Medulla oblongata (tissue), 1 donor: Measurements from ENCODE around the gene ATAT1.

ENCODE experiments used
- DNase-seq: peaks from one replicate; pipeline ENCODE4 v3.0.0-alpha.2; 2015; ENCODE audit errors: extremely low spot score

Gene ATAT1

DNA sequence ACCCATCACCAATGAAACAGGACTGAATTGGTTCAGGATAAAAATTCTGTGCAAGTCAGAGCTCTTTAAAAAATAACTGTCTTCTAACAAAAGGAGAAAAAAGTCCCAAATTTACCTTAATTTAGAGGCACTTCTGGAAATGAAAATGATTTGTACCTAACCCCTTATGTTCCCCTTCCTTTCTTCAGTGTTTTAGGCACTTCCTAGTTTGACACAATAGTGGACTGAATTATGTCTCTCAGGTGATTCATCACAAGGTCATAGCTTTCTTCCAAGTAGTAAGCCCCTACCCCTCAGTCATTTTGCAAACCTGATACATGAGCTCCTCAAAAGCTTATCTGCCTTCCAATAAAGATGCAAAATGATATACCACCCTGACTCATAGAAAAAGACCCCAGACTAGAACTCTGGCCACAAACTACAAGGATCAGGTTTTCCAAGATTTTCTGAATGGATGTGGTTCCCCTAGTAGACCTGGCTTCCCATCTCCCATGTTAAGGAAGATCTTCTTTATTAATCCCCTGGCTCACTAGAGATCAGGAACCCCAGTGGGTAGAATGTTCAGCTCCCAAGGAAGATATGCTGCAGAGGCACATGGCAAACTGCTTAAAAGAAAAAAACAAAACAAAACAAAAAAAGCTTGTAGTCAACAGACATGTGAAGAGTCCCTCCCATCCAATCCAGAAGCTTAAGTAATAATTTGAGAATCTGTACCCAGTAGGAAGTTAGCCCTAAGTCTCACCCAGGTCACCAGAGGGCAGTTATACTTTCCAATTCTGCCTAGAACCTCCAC, 13.2 kb upstream of the ATAT1 start:
- no peak for DNase-seq

DNA sequence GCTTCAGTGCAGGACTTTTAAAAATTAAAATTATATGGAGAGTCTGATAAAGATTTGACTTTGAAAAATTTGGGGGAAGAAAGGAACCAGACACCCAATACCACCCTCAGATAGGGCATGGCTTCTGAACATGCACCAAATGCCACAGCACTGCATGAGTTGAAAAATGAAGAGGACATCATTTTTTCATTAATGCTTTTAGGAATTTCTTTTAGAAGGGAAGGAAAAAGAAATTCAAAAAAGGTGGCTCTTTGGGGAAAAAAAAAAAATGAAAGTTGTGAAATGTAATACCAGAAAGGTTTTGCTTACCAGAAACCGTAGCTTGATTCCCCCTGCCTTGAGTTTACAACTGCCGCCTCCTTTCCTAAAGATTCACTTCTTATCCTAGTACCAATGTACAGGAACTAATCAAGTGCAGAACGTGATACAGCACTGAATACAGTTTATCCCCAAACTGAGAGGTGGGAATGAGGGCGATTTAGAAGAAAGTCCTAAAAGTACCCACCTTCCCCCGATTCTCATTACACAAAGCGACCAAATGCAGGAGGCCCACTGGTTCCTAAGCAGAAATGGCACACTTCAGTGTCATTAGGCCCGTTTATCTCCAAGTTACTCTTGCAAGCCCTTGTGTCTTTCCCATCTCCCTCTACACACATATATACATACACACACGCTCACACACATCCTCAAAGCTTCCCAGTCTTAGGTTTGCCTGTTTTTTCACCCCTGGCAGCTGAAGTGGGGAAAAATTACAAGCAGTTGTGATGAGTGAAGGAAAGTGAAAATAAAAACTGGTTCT, 12.4 kb upstream of the ATAT1 start:
- DNase-seq: no peak

DNA sequence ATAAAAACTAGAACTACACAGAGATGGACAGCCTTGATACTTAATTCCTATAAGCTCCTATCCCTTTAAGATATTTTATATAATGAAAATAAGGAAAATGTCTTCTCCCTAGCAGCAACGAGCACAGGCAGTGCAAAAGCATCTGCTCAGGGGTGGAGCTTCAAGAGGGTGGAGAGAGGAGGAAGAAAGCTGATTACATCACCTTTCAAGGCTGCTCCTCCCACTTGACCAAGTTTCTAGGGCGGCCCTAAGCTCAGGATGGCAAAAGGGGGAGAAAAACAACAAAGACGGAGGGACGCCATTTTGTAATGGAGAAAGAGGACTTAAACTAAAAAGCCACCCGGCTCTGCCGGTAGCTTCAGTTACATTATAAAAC, 11.8 kb upstream of the ATAT1 start:
- peak; percentile 99 for DNase-seq

DNA sequence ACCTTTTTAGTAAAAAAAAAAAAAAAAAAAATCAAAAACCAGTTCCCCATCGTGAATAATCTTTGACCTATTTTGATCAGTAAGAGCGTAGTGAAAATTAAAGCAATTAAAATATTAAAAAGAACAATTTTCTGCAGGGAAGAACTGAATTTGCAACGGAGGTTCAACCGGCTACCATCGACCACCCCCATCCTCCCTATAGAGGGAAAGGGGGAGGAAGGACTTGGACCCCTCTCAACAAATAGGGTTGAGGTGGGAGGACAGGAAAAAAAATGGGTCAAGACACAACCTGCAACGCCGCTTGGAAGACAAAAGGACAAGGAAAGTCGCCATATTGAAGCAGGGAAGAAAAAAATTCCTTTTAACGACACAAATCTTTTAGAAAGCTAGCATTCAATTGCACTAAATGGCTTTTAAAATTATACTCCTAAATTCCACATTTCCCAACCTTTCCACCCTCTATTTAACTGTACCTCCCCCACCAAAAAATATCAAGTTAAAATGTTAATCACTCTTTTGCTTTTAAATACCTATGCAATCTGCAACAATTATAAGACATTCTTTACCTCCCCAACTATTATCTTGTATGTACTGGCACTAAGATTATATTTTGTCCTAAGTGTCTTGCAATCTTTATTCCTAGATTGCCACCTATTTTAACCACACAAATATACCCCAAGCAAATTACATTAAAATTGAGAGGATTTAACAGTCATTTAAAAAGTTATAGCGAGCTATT, 11.3 kb upstream of the ATAT1 start:
- peak; percentile 80 for DNase-seq

DNA sequence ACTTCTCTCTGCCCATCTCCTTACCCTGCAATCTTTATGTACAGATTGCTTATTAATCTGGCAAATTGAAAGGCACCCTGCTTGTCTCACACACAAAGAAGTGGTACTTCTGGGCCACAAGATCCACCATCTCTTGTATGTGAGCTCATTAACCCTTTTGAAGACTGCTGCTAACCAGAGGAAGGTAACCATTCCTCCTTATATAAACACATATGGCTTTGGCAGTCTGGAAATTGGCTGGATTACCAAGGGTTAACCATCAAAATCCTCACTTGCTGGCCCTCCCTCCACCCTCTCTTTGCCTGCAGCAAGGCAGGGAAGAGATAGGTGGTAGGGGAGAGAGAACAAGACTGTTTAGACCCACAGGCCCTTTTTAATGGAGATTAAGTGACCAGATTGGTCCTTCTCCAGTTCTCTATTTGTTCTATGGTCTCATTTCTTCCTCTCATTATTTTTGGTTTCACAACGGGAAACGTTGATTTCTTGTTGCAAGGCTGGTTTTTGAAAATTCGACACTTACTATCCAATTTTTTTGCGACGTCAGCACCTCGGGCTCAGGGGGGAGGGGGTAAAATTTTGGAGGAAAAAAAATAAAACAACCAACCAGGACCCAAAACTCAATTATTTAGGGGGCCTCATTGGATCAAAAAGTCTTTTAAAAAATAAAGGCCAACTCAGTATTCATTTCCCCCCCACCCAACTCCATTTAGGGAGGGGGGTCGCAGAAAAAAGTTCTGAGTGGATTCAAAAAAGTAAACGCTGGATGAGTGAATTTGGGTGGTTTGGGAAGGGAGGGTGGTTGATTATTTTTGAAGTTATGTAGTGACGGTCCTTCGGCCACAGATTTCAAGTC, 10.5 kb upstream of the ATAT1 start:
- peak; percentile 52 for DNase-seq

DNA sequence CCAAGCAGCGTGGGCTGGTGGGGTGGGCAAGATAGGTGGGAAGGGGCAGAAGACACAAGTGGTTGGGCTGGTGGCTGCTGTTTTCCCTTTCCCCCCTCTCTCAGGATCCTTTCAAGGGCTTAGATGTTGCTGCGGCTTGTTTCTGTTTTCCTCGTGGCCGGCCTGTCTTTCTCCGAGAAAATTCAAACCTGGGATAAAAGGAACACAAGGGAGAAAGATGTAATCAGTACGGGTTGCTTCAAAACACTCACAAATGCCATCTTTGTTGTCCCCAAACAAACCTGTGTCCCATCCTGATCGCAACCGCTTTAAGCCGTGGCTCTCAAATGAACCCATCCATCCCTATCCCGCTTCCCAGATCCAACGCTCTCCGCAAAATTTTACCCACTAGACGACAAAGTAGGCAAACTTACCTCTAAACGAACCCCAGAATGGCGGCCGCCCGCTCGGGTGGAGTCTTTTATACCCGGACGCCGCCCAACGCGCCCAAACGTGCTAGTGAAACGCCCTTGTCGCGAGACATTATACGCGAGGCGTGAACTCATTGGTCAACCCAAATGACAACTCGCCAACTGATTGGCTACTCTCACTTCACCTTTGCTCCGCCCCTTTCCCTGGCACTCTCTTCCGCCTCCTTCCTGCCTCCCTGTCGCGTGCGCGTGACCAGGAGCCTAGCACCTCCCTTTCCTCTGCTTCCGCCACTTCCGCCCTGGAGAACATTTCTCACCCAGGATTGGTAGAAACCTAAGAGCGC, 9.7 kb upstream of the ATAT1 start, which contains the start of gene PPP1R10:
TSS of gene PPP1R10 (minus strand) at position 433 of the 754 bp plus-strand sequence. CDS start 7,299 bp downstream, outside the sequence.
- peak; percentile 100 for DNase-seq

DNA sequence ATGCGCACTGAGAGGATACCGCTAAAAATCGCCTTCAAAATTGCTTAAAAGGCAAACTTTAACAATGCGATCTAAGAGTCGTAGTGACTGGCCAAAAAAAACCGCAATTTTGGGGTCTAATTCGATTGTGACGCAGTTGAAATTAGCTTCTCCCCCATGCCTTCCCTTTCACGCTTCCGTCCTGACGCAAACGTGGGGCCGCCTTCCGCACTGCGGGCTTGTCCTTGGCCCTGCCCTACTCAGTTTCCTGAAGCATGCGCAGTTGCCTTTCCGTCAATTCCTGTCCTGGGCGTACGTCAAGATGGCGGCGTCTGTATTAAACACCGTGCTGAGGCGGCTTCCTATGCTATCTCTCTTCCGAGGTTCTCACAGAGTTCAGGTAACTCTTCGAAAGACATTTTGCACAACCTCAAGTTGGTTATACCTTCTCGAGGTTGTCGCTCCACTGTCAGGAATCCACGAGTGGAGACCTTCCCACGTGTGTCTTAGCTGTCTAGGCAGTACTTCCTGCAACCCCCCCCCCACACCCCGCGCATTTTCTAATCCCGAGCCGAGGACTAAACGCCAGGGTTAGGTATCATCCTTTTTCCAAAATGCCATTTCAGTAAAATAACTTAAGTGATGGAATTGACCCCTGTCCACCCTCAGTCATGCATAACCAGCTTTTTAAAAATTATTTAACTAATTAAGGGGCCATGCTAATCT, 9.0 kb upstream of the ATAT1 start, which contains the start of gene MRPS18B:
TSS of gene MRPS18B (plus strand) at position 276 of the 705 bp plus-strand sequence. CDS start at position 302, 26 bp downstream.
- DNase-seq: peak; percentile 99

DNA sequence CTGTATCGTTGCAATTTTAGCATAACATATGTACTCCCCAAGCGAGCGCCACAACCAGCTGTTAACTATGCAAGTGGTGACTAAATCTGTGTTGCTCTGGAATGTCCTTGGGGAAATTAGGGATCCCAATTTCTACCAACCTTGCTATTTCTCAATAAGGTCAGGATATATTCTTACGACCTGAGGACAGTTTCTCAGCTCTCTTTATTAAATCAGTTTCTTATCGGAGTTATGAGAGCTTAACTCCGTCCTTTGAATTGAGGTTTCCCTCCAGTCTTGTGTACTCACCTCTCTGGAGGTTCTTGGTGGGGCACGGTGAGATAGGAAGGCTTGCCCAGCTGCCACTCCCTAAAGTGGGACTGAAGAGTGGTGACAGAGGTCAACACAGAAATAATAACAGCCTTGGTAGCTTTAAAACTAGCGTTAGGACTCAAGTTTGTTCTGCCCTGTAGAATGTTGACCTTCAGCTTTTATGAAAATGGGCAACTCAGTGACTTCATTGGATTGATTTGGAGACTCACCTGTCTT, 8.3 kb upstream of the ATAT1 start:
- no peak for DNase-seq

DNA sequence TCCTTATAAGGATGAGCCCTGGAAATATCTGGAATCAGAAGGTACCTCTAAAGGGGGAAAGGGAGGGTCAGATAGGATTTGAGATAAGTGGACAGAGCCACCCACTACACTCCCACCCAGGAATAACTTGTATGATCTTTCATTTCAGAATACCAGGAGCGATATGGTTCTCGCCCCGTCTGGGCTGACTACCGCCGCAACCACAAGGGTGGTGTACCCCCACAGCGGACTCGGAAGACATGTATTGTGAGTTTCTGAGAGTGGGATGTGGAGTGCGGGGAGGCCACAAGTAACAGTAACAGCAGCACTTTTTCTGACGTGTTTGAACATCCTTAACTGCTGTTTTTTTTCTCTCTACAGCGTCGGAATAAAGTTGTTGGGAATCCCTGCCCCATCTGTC, 7.1 kb upstream of the ATAT1 start:
- DNase-seq: no peak

DNA sequence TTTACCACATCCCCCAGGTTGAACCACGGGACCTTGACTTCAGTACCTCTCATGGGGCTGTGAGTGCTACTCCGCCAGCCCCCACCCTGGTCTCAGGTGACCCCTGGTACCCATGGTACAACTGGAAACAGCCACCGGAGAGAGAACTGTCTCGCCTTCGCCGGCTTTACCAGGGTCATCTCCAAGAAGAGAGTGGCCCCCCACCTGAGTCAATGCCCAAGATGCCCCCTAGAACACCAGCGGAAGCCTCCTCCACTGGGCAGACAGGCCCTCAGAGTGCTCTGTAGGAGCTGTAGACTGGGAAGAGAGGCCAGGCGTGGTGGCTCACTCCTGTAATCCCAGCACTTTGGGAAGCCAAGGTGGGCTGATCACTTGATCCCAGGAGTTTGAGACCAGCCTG, 1.2 kb upstream of the ATAT1 start:
- no peak for DNase-seq

DNA sequence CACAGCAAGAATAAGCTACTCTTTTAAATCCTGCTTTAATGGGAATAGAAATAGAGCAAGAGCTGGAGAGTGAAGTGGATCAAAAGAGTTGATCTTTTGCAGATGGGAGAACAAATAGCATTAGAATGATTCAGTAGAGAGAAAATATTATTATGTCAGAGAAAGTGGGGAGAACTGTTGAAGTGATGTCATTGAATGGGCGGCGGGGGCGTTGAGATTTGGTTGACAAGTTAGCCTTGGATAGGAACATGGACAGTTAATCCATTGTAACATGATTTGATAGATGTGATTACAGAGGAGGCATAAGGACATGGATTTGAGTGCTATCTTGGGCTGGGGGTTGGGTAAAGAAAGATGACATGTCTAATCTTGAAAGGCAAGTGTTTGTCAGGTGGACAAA, 9.2 kb downstream of the ATAT1 start:
- no peak for DNase-seq

DNA sequence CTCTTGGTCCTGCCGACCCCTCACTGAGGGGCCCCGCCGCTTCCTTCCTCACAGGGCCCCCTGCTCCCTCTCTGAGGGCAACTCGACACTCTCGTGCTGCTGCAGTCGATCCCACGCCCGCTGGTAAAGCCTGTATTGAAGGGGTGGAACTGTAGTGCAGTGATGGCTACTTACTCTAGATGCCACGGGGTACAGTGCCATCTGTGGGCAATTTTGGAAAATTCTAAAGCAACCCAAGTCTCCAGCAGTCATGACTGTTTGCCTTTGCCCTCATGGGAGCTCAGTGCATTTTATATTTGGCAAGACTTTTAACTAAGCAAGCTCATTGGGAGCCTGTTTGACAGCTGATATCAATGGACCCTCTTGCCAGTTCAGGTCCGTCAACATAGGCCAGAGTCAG, 13.8 kb downstream of the ATAT1 start:
- no peak for DNase-seq

DNA sequence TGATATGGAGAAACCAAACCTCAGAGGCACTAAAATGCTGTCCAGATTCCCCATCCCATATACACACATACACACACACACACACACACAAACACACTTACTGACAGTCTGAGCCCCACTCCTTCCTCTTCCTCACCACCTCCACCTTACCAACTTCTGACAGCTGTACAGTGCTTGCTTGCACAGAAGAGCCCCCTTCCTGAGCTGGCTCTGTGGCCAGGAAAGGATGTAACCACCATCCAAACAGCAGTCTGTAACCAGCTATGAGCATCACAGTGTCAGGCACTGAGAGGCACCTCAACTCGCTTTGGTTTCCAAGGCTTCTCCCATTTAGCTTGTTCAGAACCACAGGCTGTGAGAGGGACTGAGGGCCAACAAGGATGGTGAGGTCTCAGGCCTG, 14.4 kb downstream of the ATAT1 start:
- DNase-seq: no peak

DNA sequence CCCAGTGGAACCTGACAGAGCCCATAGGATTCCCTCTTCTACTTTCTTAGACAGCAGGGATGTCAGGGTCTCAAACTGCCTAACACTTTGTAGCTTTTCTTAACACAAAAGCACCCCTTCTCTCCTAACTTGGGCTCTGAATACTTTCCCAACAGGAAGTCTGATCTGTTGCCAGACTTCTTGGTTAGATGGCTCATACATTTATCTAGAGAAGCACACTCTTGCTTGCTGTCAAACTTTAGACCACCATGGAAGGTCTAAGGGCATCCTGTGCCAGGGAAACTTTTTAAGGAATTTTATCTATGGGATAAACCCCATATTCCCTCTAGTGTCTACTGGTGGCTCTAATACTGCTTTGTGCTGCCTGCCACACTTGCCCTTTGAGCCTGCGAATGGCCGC, 17.0 kb downstream of the ATAT1 start:
- no peak for DNase-seq

DNA sequence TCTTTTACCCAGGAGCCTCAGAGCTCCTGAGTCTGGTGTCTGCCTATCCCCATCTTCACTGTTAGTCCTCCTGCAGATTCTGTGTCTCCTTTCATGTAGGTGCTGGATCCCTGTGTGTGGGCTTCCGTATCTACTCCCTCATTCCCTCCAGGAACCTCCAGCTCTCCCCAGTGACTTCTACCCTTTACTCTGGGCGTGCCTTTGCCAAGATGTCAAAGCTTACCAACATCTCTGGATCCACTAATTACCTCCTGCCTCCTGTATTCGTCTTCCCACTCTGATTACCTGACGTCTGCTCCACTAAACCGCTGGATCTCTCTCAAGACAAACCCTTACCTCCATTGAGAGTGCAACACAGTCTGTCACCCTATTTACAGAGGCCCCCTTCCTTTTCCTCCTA, 18.1 kb downstream of the ATAT1 start:
- no peak for DNase-seq

DNA sequence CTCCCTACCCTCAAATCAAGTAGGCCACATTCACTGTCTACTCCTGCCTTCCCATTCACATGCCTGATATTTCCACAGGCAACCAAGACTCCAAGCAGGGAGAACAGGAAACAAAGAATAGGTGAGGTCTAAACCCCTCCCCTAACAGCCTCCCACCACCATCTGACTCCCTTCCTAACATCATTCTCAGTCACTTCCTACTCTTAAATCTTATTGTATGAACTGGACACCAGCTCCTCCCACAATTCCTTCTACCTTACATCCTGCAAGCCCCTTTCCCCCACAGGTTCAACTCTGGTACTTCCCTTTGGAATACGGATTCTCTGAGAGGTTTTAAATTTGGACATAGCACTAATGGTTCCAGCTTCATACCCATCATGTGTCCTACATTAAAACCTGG, 19.3 kb downstream of the ATAT1 start:
- no peak for DNase-seq

DNA sequence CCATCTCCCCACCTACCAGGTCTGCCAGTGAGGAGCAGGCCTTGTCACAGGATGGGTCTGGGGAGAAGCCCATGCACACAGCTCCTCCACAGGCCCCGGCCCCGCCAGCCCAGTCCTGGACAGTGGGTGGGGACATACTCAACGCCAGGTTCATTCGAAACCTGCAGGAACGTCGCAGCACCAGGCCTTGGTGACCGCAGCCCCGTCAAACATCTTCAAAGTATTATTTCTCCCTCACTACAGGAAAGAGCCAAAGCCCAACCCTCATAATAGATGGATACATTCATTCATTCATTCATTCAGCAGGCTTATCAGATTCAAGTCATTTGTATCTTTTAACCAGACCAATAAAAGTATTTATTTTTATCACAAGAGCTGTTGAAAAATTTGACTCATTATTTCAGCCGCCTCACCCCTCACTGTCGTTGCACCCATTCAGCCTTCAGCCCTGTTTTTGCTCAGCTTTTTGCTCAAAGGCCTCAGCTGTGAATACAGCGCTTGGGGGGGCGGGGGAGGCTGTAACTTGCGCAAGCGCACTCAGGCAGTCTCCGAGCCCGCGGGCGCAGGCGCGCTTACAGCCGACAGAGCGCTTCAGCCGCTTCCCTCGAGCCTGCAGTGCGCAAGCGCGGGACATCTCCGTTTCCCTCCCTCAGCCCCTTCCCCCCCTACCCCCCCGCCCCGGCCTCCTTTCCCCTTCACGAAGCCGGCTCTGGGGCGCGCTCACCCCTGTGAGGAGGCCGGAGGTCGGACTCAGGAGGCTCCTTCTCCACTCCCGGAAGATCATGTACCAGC, 20.0 kb downstream of the ATAT1 start, which contains the start of gene C6orf136:
TSS of gene C6orf136 (plus strand) at position 684 of the 792 bp plus-strand sequence. CDS start at position 783, 99 bp downstream.
- peak; percentile 95 for DNase-seq

DNA sequence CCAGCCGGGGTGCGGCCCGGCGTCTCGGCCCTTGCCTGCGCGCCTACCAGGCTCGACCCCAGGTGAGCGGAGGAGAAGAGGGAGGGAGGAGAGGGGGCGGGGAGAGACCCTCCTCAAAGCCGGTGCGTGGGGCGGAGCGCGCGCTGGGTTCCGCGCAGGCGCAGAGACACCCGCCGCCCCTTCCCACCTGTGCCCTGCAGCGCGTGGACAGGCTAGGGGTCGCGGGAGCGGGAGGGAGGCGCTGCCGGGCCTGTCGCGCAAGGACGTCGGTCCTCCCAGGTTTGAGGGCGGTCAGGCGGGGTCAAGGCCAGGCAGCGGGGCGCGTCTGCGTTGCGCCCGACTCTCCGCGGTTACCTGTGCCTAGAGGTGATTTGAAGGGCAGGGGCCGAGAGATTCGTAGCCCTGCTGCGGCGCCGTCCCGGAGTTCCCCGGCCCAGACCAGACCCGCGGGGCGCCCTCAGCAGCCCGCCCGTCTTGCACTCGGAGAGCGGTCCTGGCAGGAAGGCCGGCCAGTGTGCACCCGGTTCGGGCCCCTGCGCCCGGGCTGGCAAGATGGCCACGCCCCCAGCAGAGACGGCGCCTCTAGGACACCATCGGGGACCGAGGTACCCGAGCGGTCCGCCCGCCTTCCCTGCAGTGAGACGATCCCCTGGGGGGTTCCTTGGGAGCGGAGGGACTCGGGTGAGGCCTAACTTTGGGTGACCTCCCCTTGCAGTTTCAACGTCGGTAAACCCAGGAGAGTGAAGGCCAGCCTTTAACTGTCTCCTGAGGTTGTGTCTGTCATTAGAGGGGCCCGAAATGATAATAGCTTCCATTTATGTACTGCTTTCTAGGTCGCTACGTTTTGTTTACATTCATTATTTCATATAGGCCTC, 20.8 kb downstream of the ATAT1 start:
- peak; percentile 69 for DNase-seq
